ENCODE measurements around the gene SLC35A1.
A peak's percentile ranks its signal among the peaks of the same experiment; 100 is the strongest.

SLC35A1 gene

DNA sequence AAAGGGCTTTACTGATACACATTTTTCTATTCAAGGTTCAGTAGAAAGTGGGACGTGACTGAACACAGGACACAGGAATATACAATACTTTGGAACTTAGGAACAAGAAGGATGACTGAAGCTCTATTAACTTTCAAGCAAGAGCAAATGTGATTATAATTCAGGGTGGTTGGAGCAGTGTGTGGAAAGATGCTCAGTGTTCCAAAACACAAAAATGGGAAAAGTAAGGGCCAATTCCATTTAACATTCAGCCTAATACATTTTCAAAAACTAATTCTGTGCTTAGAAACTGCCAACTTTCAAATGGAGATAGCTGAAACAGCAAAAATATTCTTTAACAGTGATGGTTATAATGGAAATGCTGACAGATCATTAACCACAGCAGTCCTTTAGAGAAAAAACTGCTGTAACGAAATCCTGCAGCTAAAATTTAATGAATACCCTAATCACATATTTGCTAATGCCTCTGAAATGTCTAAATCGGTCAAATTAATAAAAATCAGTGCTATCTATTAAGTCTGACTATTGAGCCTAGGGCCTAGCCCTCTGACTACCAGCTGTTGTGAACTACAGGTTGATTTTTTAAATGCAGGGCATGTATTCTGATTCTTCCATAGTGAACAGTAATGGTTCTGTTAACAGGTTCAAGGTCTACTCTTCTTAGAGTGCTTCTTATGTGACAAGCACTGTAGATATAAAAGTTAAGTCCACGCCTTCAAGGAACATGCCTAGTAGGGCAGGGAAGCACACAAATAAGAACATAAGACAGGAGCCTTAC, 71.1 kb downstream of the SLC35A1 start:
- no peak for TF ChIP-seq CTCF (conservative IDR thresholded peaks at IDR 0.05; ENCODE audit: low read depth, low read length)
- H3K27ac ChIP-seq = peak overlapping the region; percentile 51; the same call in 1 of the 2 replicates
- no peaks in the 10 kb centered on the region for H3K27me3 ChIP-seq (ENCODE audit: insufficient read depth, low read depth)
- no peaks in the 10 kb centered on the region for H4K20me1 ChIP-seq (ENCODE audit: insufficient read depth)
- H2AFZ ChIP-seq (ENCODE audit: low read depth) = no peak overlapping the region
- H3K4me2 ChIP-seq = peak overlapping the region; percentile 55
- no peak overlapping the region for H3K9ac ChIP-seq
- H3K79me2 ChIP-seq (ENCODE audit: insufficient read depth, low read depth) = no peaks in the 10 kb centered on the region
- H3K36me3 ChIP-seq (ENCODE audit: insufficient read depth) = no peaks in the 10 kb centered on the region
- H3K4me1 ChIP-seq (ENCODE audit: low read depth, poor library complexity, severe bottlenecking) = peaks cover 55% of the 10 kb centered on the region
- no peak overlapping the region for H3K4me3 ChIP-seq (IDR thresholded peaks at IDR 0.05; ENCODE audit: insufficient read depth, low read depth, low read length)

DNA sequence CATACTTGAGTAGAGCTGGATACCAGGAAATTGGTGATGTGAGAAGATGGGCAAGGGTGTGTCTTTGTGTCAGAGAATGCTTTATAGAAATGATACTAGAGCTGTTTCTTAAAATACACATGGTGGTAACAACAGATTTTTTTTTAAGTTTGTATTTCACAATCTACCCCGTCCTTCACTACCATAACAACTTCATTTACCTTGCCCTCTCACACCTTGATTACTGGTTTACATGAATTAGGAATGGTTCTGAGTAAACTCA, 71.6 kb downstream of the SLC35A1 start:
- TF ChIP-seq CTCF (conservative IDR thresholded peaks at IDR 0.05; ENCODE audit: low read depth, low read length) = no peak
- Histone ChIP-seq H3K79me2 (ENCODE audit: insufficient read depth, low read depth) (no peaks in the 10 kb centered on the region), H3K4me2 (peak overlapping the region; percentile 55; the same call in 1 of the 2 replicates), H4K20me1 (ENCODE audit: insufficient read depth) (no peaks in the 10 kb centered on the region), H3K36me3 (ENCODE audit: insufficient read depth) (no peaks in the 10 kb centered on the region), H3K9ac (no peak overlapping the region), H2AFZ (ENCODE audit: low read depth) (no peak overlapping the region), H3K27me3 (ENCODE audit: insufficient read depth, low read depth) (no peaks in the 10 kb centered on the region), H3K27ac (peak overlapping the region; percentile 51), H3K4me3 (IDR thresholded peaks at IDR 0.05; ENCODE audit: insufficient read depth, low read depth, low read length) (no peak overlapping the region), H3K4me1 (ENCODE audit: low read depth, poor library complexity, severe bottlenecking) (peaks cover 55% of the 10 kb centered on the region)

- no peak overlapping the region for H3K27ac ChIP-seq
- H3K36me3 ChIP-seq (ENCODE audit: insufficient read depth) = no peaks in the 10 kb centered on the region
Measured at GRCh38 chr6:87551799-87552198, 79.0 kb downstream of the SLC35A1 start.

DNA sequence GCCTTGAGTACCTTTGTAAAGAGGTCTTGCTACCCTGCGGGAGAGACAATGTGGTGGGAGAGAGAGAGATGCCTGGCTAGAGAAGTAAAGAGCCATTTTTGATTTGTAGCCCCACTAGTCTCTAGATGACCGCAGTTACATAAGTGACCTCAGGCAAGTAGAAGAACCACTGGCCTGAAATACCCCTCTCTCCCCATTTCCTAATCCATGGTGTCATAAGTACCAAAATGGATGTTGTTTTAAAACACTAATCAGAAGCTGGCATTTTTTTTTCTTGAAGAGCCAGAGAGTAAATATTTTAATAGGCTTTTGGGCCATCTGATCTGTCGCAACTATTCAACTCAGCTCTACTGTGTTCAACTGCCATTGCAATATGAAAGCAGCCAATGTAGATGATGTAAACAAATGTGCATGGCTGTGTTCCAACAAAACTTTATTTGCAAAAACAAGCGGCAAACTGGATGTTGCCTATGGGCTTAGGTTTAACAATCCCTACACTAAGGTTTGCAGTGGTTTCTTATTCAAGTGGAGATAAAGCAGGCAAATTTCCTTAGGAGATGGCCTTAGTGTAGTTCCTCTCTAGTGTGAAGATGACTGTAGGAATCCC, 80.5 kb downstream of the SLC35A1 start:
- peaks cover 2% of the 10 kb centered on the region for H3K4me1 ChIP-seq (ENCODE audit: low read depth, poor library complexity, severe bottlenecking)
- no peak overlapping the region for H3K9ac ChIP-seq
- H3K27me3 ChIP-seq (ENCODE audit: insufficient read depth, low read depth) = no peaks in the 10 kb centered on the region
- no peak for TF ChIP-seq CTCF (conservative IDR thresholded peaks at IDR 0.05; ENCODE audit: low read depth, low read length)
- no peaks in the 10 kb centered on the region for H3K79me2 ChIP-seq (ENCODE audit: insufficient read depth, low read depth)
- H3K27ac ChIP-seq = no peak overlapping the region
- no peaks in the 10 kb centered on the region for H3K36me3 ChIP-seq (ENCODE audit: insufficient read depth)
- no peak overlapping the region for H2AFZ ChIP-seq (ENCODE audit: low read depth)
- H4K20me1 ChIP-seq (ENCODE audit: insufficient read depth) = no peaks in the 10 kb centered on the region
- H3K4me2 ChIP-seq = no peak overlapping the region
- no peak overlapping the region for H3K4me3 ChIP-seq (IDR thresholded peaks at IDR 0.05; ENCODE audit: insufficient read depth, low read depth, low read length)

More at GRCh38 chr6:87551799-87552198, 79.0 kb downstream of the SLC35A1 start:
- Histone ChIP-seq H3K4me3 (IDR thresholded peaks at IDR 0.05; ENCODE audit: insufficient read depth, low read depth, low read length) (no peak overlapping the region), H2AFZ (ENCODE audit: low read depth) (no peak overlapping the region), H3K4me1 (ENCODE audit: low read depth, poor library complexity, severe bottlenecking) (peaks cover 14% of the 10 kb centered on the region), H3K27me3 (ENCODE audit: insufficient read depth, low read depth) (no peaks in the 10 kb centered on the region), H3K4me2 (no peak overlapping the region), H4K20me1 (ENCODE audit: insufficient read depth) (no peaks in the 10 kb centered on the region), H3K9ac (no peak overlapping the region), H3K79me2 (ENCODE audit: insufficient read depth, low read depth) (no peaks in the 10 kb centered on the region)
- no peak for TF ChIP-seq CTCF (conservative IDR thresholded peaks at IDR 0.05; ENCODE audit: low read depth, low read length)
